Mesothelial cell of epicardium (in vitro differentiated cells): Measurements from ENCODE around the gene GAD2. TPM values are rescaled to one million over a fixed set of nuclear protein-coding genes. Genes with fewer than 3 reads are reported as not detected.
A peak's percentile ranks its signal among the peaks of the same experiment; 100 is the strongest.

Experiments
- DNase-seq, 2 experiments: peaks; one replicate each; pipeline ENCODE4 v3.0.0; 2021; ENCODE audit warnings: low spot score in 2 of 2; ENCODE audit not compliant: unreplicated experiment in 2 of 2
- H3K27ac Mint-ChIP-seq: 2 replicates; pipeline ENCODE4 v1.8.0; 2021; ENCODE audit warnings: mixed read lengths
- H3K27me3 Mint-ChIP-seq: 2 replicates; pipeline ENCODE4 v1.8.0; 2021; ENCODE audit warnings: low read depth, mixed read lengths
- H3K36me3 Mint-ChIP-seq: 2 replicates; pipeline ENCODE4 v1.8.0; 2021; ENCODE audit warnings: mixed read lengths
- H3K4me1 Mint-ChIP-seq: 2 replicates; pipeline ENCODE4 v1.8.0; 2021; ENCODE audit warnings: mixed read lengths
- H3K4me3 Mint-ChIP-seq: 2 replicates; pipeline ENCODE4 v1.8.0; 2021; ENCODE audit warnings: mild to moderate bottlenecking, moderate library complexity, mixed read lengths
- H3K9me3 Mint-ChIP-seq: 2 replicates; pipeline ENCODE4 v1.8.0; 2021; ENCODE audit warnings: mixed read lengths
- CTCF ChIP-seq: fragments of 200-600 bp; sonication (generic); IDR thresholded peaks from one replicate; pipeline ENCODE4 v1.5.0; 2021; ENCODE audit warnings: antibody characterized with exemption; ENCODE audit not compliant: unreplicated experiment
- total RNA-seq: library from RNA; stranded (reverse); gene quantifications from 3 replicates; pipeline ENCODE4 v1.2.1, GENCODE V29; 2021

GAD2 gene
- total RNA-seq, 1 donor from 2014 or later = not detected

- no peak overlapping the region for H3K4me3 Mint-ChIP-seq
- no peak for TF ChIP-seq CTCF
- no peak overlapping the region for H3K27ac Mint-ChIP-seq
- H3K4me1 Mint-ChIP-seq = peaks cover 9% of the 10 kb centered on the region
- no peak for DNase-seq
- peaks cover 18% of the 10 kb centered on the region for H3K9me3 Mint-ChIP-seq
- no peaks in the 10 kb centered on the region for H3K27me3 Mint-ChIP-seq
- peaks cover 6% of the 10 kb centered on the region for H3K36me3 Mint-ChIP-seq
These were observed 114.8 kb downstream of the GAD2 start for GRCh38 chr10:26331371-26331770.

GRCh38 chr10:26334232-26334931 lies 117.8 kb downstream of the GAD2 start:
- Mint-ChIP-seq H3K4me1 (peaks cover 9% of the 10 kb centered on the region), H3K4me3 (no peak overlapping the region), H3K27ac (no peak overlapping the region), H3K9me3 (peaks cover 23% of the 10 kb centered on the region), H3K36me3 (peaks cover 6% of the 10 kb centered on the region), H3K27me3 (no peaks in the 10 kb centered on the region)
- no peak for DNase-seq
- no peak for TF ChIP-seq CTCF

GRCh38 chr10:26334932-26335573 lies 118.5 kb downstream of the GAD2 start:
- DNase-seq = peak; percentile 27 to 67
- H3K36me3 Mint-ChIP-seq = peaks cover 6% of the 10 kb centered on the region

GRCh38 chr10:26335574-26336093 lies 119.1 kb downstream of the GAD2 start:
- peaks cover 23% of the 10 kb centered on the region for H3K9me3 Mint-ChIP-seq
- peaks cover 9% of the 10 kb centered on the region for H3K4me1 Mint-ChIP-seq
- no peak for DNase-seq
- H3K36me3 Mint-ChIP-seq = peaks cover 6% of the 10 kb centered on the region
- peak overlapping the region; percentile 26 for H3K4me3 Mint-ChIP-seq
- no peak overlapping the region for H3K27ac Mint-ChIP-seq
- H3K27me3 Mint-ChIP-seq = no peaks in the 10 kb centered on the region
- TF ChIP-seq CTCF = no peak

More at GRCh38 chr10:26334932-26335573, 118.5 kb downstream of the GAD2 start:
- no peaks in the 10 kb centered on the region for H3K27me3 Mint-ChIP-seq
- peak; percentile 65 for TF ChIP-seq CTCF
- H3K4me3 Mint-ChIP-seq = peak overlapping the region; percentile 26
- H3K4me1 Mint-ChIP-seq = peaks cover 9% of the 10 kb centered on the region
- H3K9me3 Mint-ChIP-seq = peaks cover 23% of the 10 kb centered on the region
- H3K27ac Mint-ChIP-seq = no peak overlapping the region

GRCh38 chr10:26336979-26337378 lies 120.4 kb downstream of the GAD2 start:
- Mint-ChIP-seq H3K27me3 (peaks cover 4% of the 10 kb centered on the region), H3K27ac (no peak overlapping the region), H3K4me1 (peaks cover 7% of the 10 kb centered on the region), H3K4me3 (no peak overlapping the region), H3K36me3 (peaks cover 6% of the 10 kb centered on the region), H3K9me3 (peaks cover 19% of the 10 kb centered on the region)
- no peak for DNase-seq
- TF ChIP-seq CTCF = no peak
